ENCODE data around the gene HIPK1. TPM values are rescaled to one million over a fixed set of nuclear protein-coding genes. Genes with fewer than 3 reads are reported as not detected.

Gene HIPK1
- total and polyA plus RNA-seq, 10 donors: 7.1 to 92.3 (median 75.5) TPM

- WGBS, 5 donors: 38 to 61% (median 45%) methylated on average over 4 of the region's 4 CpGs
- H3K27ac ChIP-seq: peak overlapping the region in 6 of 8 donors; percentile 8 to 73 (median 57)
- TF ChIP-seq POLR2A (IDR thresholded peaks at IDR 0.05) (no peak), CTCF (IDR thresholded peaks at IDR 0.05 in 8 of 11, conservative IDR thresholded peaks at IDR 0.05 in 3 of 11) (no peak), POLR2AphosphoS5 (IDR thresholded peaks at IDR 0.05) (no peak)
- peaks cover 8 to 65% (median 33%) of the 10 kb centered on the region in 6 donors for H3K36me3 ChIP-seq
- intact Hi-C loops (cut with DNase I; ENCODE audit: low total_unique reads): no loop called here
- H3K27me3 ChIP-seq (replicated peaks in 1 of 7): no peaks in the 10 kb centered on the region
- H3K9me3 ChIP-seq: no peaks in the 10 kb centered on the region
- no peak overlapping the region for H3K4me3 ChIP-seq
- DNase-seq: no peak
- H3K4me1 ChIP-seq: peaks cover 24 to 60% (median 36%) of the 10 kb centered on the region in 6 donors
Observed at GRCh38 chr1:113975211-113975895, 46.2 kb downstream of the HIPK1 start.

- peak in 1 of 3 donors; percentile 30 for TF ChIP-seq POLR2AphosphoS5 (IDR thresholded peaks at IDR 0.05)
- peak in 4 of 11 experiments; percentile 21 to 46 (median 31) for TF ChIP-seq CTCF (IDR thresholded peaks at IDR 0.05 in 8 of 11, conservative IDR thresholded peaks at IDR 0.05 in 3 of 11)
- TF ChIP-seq POLR2A (IDR thresholded peaks at IDR 0.05): no peak
- WGBS, 5 donors: 23 to 50% (median 26%) methylated on average over 4 of the region's 4 CpGs
Observed at GRCh38 chr1:113976609-113977278, 47.6 kb downstream of the HIPK1 start.

DNA sequence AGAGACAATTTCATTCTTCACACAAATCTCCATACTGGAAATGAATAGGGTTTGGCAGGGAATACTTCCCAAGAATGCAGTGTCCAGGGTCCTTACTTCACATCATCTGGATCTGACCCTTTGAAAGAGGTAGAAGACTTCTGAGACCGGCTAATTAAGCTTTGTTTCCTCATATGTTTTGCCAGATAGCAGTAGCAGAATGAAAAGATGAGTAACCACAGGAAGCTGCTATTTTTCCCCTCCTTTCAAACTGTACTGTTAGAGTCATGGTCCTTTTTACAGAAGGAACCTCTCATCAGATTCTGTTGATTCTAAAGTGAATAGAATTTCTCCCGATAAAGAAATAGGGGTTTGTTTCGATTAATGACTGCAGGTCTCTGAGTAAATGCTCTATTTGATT, 48.8 kb downstream of the HIPK1 start:
- intact Hi-C loops (cut with DNase I; ENCODE audit: low total_unique reads): no loop called here
- H3K4me1 ChIP-seq: peaks cover 24 to 75% (median 40%) of the 10 kb centered on the region in 6 donors

More at GRCh38 chr1:113976609-113977278, 47.6 kb downstream of the HIPK1 start:
- H3K9me3 ChIP-seq: no peaks in the 10 kb centered on the region
- H3K27me3 ChIP-seq (replicated peaks in 1 of 7): no peaks in the 10 kb centered on the region
- H3K4me3 ChIP-seq: no peak overlapping the region
- intact Hi-C loops (cut with DNase I; ENCODE audit: low total_unique reads): no loop called here
- peak overlapping the region in 7 of 8 donors; percentile 11 to 73 (median 55) for H3K27ac ChIP-seq
- peaks cover 24 to 63% (median 36%) of the 10 kb centered on the region in 6 donors for H3K4me1 ChIP-seq
- DNase-seq: no peak
- H3K36me3 ChIP-seq: peaks cover 3 to 63% (median 21%) of the 10 kb centered on the region in 6 donors

More for the DNA sequence above, 48.8 kb downstream of the HIPK1 start:
- Histone ChIP-seq H3K36me3 (peaks cover 0 to 51% (median 9%) of the 10 kb centered on the region in 6 donors), H3K9me3 (no peaks in the 10 kb centered on the region), H3K4me3 (no peak overlapping the region), H3K27ac (no peak overlapping the region), H3K27me3 (replicated peaks in 1 of 7) (no peaks in the 10 kb centered on the region)
- no peak for TF ChIP-seq POLR2A (IDR thresholded peaks at IDR 0.05)
- TF ChIP-seq CTCF (IDR thresholded peaks at IDR 0.05 in 8 of 11, conservative IDR thresholded peaks at IDR 0.05 in 3 of 11): no peak
- TF ChIP-seq POLR2AphosphoS5 (IDR thresholded peaks at IDR 0.05): no peak
- no peak for DNase-seq
- 64 to 82% (median 67%) methylated on average over 3 of the region's 3 CpGs for WGBS, 5 donors

Measured in spleen (tissue), 11 donors.